NB4 (cell line): ENCODE results near the gene GAS1.

ENCODE experiments used
- MYC ChIP-seq: IDR thresholded peaks from 2 replicates; pipeline ENCODE4 v1.6.1; 2011; ENCODE audit warnings: low read depth, low read length
- POLR2A ChIP-seq: IDR thresholded peaks from 2 replicates; pipeline ENCODE4 v1.6.1; 2011; ENCODE audit warnings: mild to moderate bottlenecking; ENCODE audit not compliant: insufficient read length; ENCODE audit errors: extremely low read depth
- TF ChIP-seq, protein P1 (sequence below): IDR thresholded peaks from one replicate; pipeline ENCODE4 v1.5.1; 2012; ENCODE audit warnings: low read depth, low read length
- TF ChIP-seq, protein P2 (sequence below): IDR thresholded peaks from 2 replicates; pipeline ENCODE4 v1.6.1; 2011; ENCODE audit warnings: low read depth, low read length

DNA sequence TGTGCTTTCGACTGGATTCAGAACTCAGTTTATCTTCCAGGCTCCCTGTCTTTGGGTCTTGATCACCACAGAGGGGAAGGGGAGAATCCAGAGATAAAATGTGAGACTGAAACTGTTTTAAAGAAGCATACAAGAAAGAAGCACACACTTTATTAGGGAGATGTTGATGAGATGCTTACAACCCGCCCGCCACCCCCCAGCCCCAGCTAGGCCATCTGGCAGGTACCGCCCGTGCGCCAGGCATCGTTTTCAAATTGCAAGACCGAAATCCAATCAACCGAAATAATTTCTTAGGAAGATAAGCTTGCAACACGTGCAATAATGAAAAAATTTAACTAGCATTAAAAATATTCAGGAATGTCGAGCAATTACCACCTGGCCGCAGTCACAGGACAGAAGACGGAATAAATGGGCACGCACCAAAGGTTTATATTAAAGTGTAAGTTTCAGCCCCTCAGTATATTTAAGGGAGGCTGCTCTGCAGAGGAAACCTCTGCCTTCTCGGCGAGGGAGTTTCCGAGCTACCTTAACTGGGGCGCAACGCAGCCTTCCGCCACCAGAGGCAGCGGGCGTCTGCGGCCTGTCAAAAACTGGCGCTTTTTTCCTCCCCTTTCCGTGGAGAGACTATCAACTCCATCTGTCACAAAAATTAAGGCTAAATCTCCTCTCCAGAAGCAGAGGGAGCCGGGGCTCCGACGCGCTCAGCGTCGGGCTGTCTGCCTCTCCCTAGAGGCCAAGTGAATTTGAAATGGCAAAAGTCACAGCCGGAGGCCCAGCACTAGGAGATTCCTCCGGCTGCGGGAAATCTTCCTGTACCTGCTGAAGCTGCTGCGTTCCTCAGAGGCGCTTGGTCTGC is 996 bp upstream of the GAS1 start:
- TF ChIP-seq, protein P1, sequence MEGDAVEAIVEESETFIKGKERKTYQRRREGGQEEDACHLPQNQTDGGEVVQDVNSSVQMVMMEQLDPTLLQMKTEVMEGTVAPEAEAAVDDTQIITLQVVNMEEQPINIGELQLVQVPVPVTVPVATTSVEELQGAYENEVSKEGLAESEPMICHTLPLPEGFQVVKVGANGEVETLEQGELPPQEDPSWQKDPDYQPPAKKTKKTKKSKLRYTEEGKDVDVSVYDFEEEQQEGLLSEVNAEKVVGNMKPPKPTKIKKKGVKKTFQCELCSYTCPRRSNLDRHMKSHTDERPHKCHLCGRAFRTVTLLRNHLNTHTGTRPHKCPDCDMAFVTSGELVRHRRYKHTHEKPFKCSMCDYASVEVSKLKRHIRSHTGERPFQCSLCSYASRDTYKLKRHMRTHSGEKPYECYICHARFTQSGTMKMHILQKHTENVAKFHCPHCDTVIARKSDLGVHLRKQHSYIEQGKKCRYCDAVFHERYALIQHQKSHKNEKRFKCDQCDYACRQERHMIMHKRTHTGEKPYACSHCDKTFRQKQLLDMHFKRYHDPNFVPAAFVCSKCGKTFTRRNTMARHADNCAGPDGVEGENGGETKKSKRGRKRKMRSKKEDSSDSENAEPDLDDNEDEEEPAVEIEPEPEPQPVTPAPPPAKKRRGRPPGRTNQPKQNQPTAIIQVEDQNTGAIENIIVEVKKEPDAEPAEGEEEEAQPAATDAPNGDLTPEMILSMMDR = peak; percentile 51
- TF ChIP-seq POLR2A = no peak
- TF ChIP-seq, protein P2, sequence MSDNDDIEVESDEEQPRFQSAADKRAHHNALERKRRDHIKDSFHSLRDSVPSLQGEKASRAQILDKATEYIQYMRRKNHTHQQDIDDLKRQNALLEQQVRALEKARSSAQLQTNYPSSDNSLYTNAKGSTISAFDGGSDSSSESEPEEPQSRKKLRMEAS = no peak
- TF ChIP-seq MYC = no peak
